ENCODE measurements around the gene CASP3. TPM values are rescaled to one million over a fixed set of nuclear protein-coding genes. Genes with fewer than 3 reads are reported as not detected.
"Not testable (repeated sequence)": the region's sequence is repeated elsewhere in the genome, so short reads cannot be mapped to it uniquely, and the experiment has no call there.

The CASP3 gene
- total and polyA plus RNA-seq, 11 donors, result 7.3 to 32.0 (median 15.8) TPM

GRCh38 chr4:184657144-184657543 lies 7.9 kb upstream of the CASP3 start:
- peaks cover 0 to 25% (median 3%) of the 10 kb centered on the region in 12 donors for H3K4me1 ChIP-seq
- ATAC-seq, result no peak
- no peak overlapping the region for H3K4me3 ChIP-seq
- TF ChIP-seq CTCF (IDR thresholded peaks at IDR 0.05) (no peak), POLR2A (IDR thresholded peaks at IDR 0.05) (no peak)
- no peak for DNase-seq
- intact Hi-C loops (cut with DNase I), result loop anchor here in 2 of 10 donors (5.0 to 10.0 kb wide), 2 partner anchors 75 to 168 kb away; partner anchors contain the start of genes ACSL1 (in 1 of the 2) and CENPU (in 1 of the 2)
- peak overlapping the region in 1 of 12 donors; percentile 16 for H3K27ac ChIP-seq
- H3K9me3 ChIP-seq, result no peaks in the 10 kb centered on the region
- 86 to 91% (median 89%) methylated on average over 3 of the region's 3 CpGs for WGBS, 4 donors
- H3K36me3 ChIP-seq, result peaks cover 0 to 55% (median 19%) of the 10 kb centered on the region in 9 donors
- H3K27me3 ChIP-seq, result no peaks in the 10 kb centered on the region

- intact Hi-C loops (cut with DNase I), result loop anchor here in 2 of 10 donors (5.0 to 10.0 kb wide), 2 partner anchors 76 to 169 kb away; partner anchors contain the start of genes ACSL1 (in 1 of the 2) and CENPU (in 1 of the 2)
- Histone ChIP-seq H3K27ac (peak overlapping the region in 11 of 12 donors; percentile 11 to 73 (median 56)), H3K9me3 (no peaks in the 10 kb centered on the region), H3K4me3 (no peak overlapping the region), H3K36me3 (peaks cover 0 to 50% (median 19%) of the 10 kb centered on the region in 9 donors), H3K4me1 (peaks cover 0 to 19% (median 0%) of the 10 kb centered on the region in 12 donors), H3K27me3 (no peaks in the 10 kb centered on the region)
- 73 to 81% (median 78%) methylated on average over 8 of the region's 8 CpGs for WGBS, 4 donors
- no peak for TF ChIP-seq POLR2A (IDR thresholded peaks at IDR 0.05)
- TF ChIP-seq CTCF (IDR thresholded peaks at IDR 0.05), result no peak
- DNase-seq, result peak in 4 of 5 donors; percentile 51 to 60 (median 55)
- peak; percentile 86 to 97 (median 94) for ATAC-seq
These were observed 6.9 kb upstream of the CASP3 start for GRCh38 chr4:184655889-184656869.

- TF ChIP-seq POLR2A (IDR thresholded peaks at IDR 0.05) (no peak), CTCF (IDR thresholded peaks at IDR 0.05) (no peak)
- WGBS, 4 donors, result 15 to 32% (median 27%) methylated on average over 2 of the region's 2 CpGs
- intact Hi-C loops (cut with DNase I), result loop anchor here in 1 of 10 donors (10.0 kb wide), 1 partner anchor 171 kb away; the partner anchor contains the start of gene ACSL1
These were observed 4.4 kb upstream of the CASP3 start for GRCh38 chr4:184653650-184654049.

GRCh38 chr4:184652681-184653080 lies 3.4 kb upstream of the CASP3 start:
- H3K27ac ChIP-seq, H3K27me3 ChIP-seq, ATAC-seq, DNase-seq, H3K9me3 ChIP-seq, H3K4me3 ChIP-seq: not testable (repeated sequence)
- peaks cover 0 to 37% (median 15%) of the 10 kb centered on the region in 12 donors for H3K4me1 ChIP-seq
- peaks cover 0 to 19% (median 4%) of the 10 kb centered on the region in 9 donors for H3K36me3 ChIP-seq
- intact Hi-C loops (cut with DNase I), result loop anchor here in 1 of 10 donors (10.0 kb wide), 1 partner anchor 172 kb away; the partner anchor contains the start of gene ACSL1

More at GRCh38 chr4:184653650-184654049, 4.4 kb upstream of the CASP3 start:
- Histone ChIP-seq H3K27me3 (no peaks in the 10 kb centered on the region), H3K4me1 (peaks cover 0 to 28% (median 9%) of the 10 kb centered on the region in 12 donors), H3K4me3 (no peak overlapping the region), H3K27ac (no peak overlapping the region), H3K9me3 (no peaks in the 10 kb centered on the region), H3K36me3 (peaks cover 0 to 28% (median 4%) of the 10 kb centered on the region in 9 donors)
- ATAC-seq, result no peak
- no peak for DNase-seq
